Measurements from ENCODE around the gene SLC19A1.

SLC19A1 gene

GRCh38 chr21:45543710-45544448 lies 1.6 kb upstream of the SLC19A1 start:
- intact Hi-C loops (cut with DNase I; ENCODE audit: low total_unique reads): no loop called here

DNA sequence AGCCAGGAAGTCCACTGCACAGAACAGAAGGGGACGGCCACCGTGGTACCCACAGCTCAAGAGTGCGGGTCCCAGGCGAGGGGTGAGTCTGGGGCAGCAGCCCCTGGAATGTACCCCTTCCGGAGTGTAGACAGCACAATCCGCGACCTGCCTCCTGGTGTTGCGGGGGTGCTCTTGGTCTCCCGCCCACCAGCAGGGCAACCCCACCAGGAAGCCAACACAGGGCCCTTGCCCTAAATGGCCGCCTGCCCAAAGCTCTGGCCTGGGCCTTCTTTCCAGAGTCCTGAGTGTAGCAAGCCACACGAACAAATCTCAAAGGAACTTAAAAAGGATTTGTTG lies 1.1 kb upstream of the SLC19A1 start:
- TF ChIP-seq, protein P1, sequence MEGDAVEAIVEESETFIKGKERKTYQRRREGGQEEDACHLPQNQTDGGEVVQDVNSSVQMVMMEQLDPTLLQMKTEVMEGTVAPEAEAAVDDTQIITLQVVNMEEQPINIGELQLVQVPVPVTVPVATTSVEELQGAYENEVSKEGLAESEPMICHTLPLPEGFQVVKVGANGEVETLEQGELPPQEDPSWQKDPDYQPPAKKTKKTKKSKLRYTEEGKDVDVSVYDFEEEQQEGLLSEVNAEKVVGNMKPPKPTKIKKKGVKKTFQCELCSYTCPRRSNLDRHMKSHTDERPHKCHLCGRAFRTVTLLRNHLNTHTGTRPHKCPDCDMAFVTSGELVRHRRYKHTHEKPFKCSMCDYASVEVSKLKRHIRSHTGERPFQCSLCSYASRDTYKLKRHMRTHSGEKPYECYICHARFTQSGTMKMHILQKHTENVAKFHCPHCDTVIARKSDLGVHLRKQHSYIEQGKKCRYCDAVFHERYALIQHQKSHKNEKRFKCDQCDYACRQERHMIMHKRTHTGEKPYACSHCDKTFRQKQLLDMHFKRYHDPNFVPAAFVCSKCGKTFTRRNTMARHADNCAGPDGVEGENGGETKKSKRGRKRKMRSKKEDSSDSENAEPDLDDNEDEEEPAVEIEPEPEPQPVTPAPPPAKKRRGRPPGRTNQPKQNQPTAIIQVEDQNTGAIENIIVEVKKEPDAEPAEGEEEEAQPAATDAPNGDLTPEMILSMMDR (IDR thresholded peaks at IDR 0.05): no peak
- DNase-seq: peak; percentile 18 to 62
- Histone ChIP-seq H3K36me3 (no peaks in the 10 kb centered on the region), H3K9me3 (no peaks in the 10 kb centered on the region), H3K27ac (peak overlapping the region in 1 of 2 donors; percentile 48), H3K27me3 (no peaks in the 10 kb centered on the region), H3K4me1 (peaks cover 0 to 23% (median 13%) of the 10 kb centered on the region in 4 donors), H3K4me3 (no peak overlapping the region)
- intact Hi-C loops (cut with DNase I; ENCODE audit: low total_unique reads): no loop called here

More at GRCh38 chr21:45543710-45544448, 1.6 kb upstream of the SLC19A1 start:
- Histone ChIP-seq H3K36me3 (no peaks in the 10 kb centered on the region), H3K4me3 (no peak overlapping the region), H3K4me1 (peaks cover 0 to 23% (median 13%) of the 10 kb centered on the region in 4 donors), H3K27me3 (no peaks in the 10 kb centered on the region), H3K9me3 (no peaks in the 10 kb centered on the region), H3K27ac (no peak overlapping the region)
- DNase-seq: peak in 1 of 2 donors; percentile 63
- TF ChIP-seq, protein P1 (IDR thresholded peaks at IDR 0.05): no peak

- Histone ChIP-seq H3K4me3 (peak overlapping the region; percentile 63 to 70), H3K9me3 (no peaks in the 10 kb centered on the region), H3K27ac (peak overlapping the region; percentile 39 to 48), H3K4me1 (peaks cover 0 to 23% (median 13%) of the 10 kb centered on the region in 4 donors), H3K36me3 (no peaks in the 10 kb centered on the region), H3K27me3 (no peaks in the 10 kb centered on the region)
- intact Hi-C loops (cut with DNase I; ENCODE audit: low total_unique reads): no loop called here
- peak; percentile 17 to 67 for DNase-seq
- TF ChIP-seq, protein P1 (IDR thresholded peaks at IDR 0.05): no peak
Measured at GRCh38 chr21:45542667-45543370, 579 bp upstream of the SLC19A1 start.

GRCh38 chr21:45541221-45542039 lies 810 bp downstream of the SLC19A1 start:
- Histone ChIP-seq H3K4me3 (peak overlapping the region; percentile 63 to 70), H3K27me3 (no peaks in the 10 kb centered on the region), H3K4me1 (peaks cover 0 to 23% (median 13%) of the 10 kb centered on the region in 4 donors), H3K27ac (peak overlapping the region in 1 of 2 donors; percentile 39), H3K36me3 (no peaks in the 10 kb centered on the region), H3K9me3 (no peaks in the 10 kb centered on the region)
- DNase-seq: peak; percentile 72 to 84
- TF ChIP-seq, protein P1 (IDR thresholded peaks at IDR 0.05): no peak
- intact Hi-C loops (cut with DNase I; ENCODE audit: low total_unique reads): no loop called here

DNA sequence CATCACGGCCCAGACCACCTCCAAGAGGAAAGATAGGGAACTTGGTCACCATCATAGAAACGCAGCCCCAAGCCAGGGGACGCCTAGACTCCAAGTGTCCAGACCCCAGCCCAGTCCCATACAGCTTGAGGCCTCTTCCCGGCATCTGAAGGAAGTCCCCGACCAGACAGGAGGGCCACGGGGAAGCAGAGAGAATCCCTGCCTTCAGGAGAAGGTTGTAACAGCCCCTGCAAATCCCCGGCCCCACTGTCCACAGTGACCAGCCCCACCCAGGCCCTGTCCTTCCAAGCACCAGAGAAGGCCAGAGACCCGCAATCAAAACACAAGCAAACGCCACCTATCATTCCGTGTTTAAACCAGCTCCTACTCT lies 1.7 kb downstream of the SLC19A1 start:
- TF ChIP-seq, protein P1 (IDR thresholded peaks at IDR 0.05): no peak
- H3K27me3 ChIP-seq: no peaks in the 10 kb centered on the region
- H3K36me3 ChIP-seq: no peaks in the 10 kb centered on the region
- DNase-seq: peak in 1 of 2 donors; percentile 16
- intact Hi-C loops (cut with DNase I; ENCODE audit: low total_unique reads): no loop called here
- H3K4me3 ChIP-seq: no peak overlapping the region
- peaks cover 0 to 23% (median 13%) of the 10 kb centered on the region in 4 donors for H3K4me1 ChIP-seq
- no peaks in the 10 kb centered on the region for H3K9me3 ChIP-seq
- no peak overlapping the region for H3K27ac ChIP-seq

Data from tibial artery (tissue), 4 donors.